Activated CD4-positive, alpha-beta memory T cell treated with anti-CD3 and anti-CD28 coated beads, Interleukin-2, amount 10 ng/mL, durations not matched to agents 7 days and 5 days (primary cell): ENCODE results near the gene USP9X. TPM values are rescaled to one million over a fixed set of nuclear protein-coding genes. Genes with fewer than 3 reads are reported as not detected.
"Not testable (repeated sequence)": the region's sequence is repeated elsewhere in the genome, so short reads cannot be mapped to it uniquely, and the experiment has no call there.

Experiments
- CTCF ChIA-PET: fragments of 350-600 bp; sonication (Branson Sonifier 250); formaldehyde crosslinking; loops from one replicate; lab custom pipeline; 2021; ENCODE audit warnings: antibody characterized with exemption, inconsistent platforms; lab: Charles Lee
- POLR2A ChIA-PET: fragments of 350-600 bp; sonication (Branson Sonifier 250); formaldehyde crosslinking; loops from one replicate; lab custom pipeline; 2021; ENCODE audit warnings: antibody characterized with exemption; lab: Charles Lee
- DNase-seq: peaks from one replicate; pipeline ENCODE4 v3.0.0-alpha.2; 2020
- H3K27ac Mint-ChIP-seq: one replicate; pipeline ENCODE4 v1.8.0; 2021; ENCODE audit warnings: mild to moderate bottlenecking, mixed read lengths
- H3K27me3 Mint-ChIP-seq: one replicate; pipeline ENCODE4 v1.8.0; 2021; ENCODE audit warnings: mixed read lengths
- H3K36me3 Mint-ChIP-seq: one replicate; pipeline ENCODE4 v1.8.0; 2021; ENCODE audit warnings: low read depth, mixed read lengths
- H3K4me1 Mint-ChIP-seq: one replicate; pipeline ENCODE4 v1.8.0; 2021; ENCODE audit warnings: mixed read lengths
- H3K4me3 Mint-ChIP-seq: one replicate; pipeline ENCODE4 v1.8.0; 2021; ENCODE audit warnings: mild to moderate bottlenecking, mixed read lengths
- H3K9me3 Mint-ChIP-seq: one replicate; pipeline ENCODE4 v1.8.0; 2021; ENCODE audit warnings: mixed read lengths
- total RNA-seq, 2 experiments: library from RNA; stranded (reverse); gene quantifications; one replicate each; pipeline ENCODE4 v1.2.3, GENCODE V29; 2021

The USP9X gene
- total RNA-seq, 2 experiments from 2014 or later = 43.9 to 45.9 TPM

GRCh38 chrX:41184312-41184711 lies 99.1 kb downstream of the USP9X start:
- Mint-ChIP-seq H3K36me3 (peaks cover 48% of the 10 kb centered on the region), H3K4me3 (no peak overlapping the region), H3K9me3 (no peaks in the 10 kb centered on the region), H3K4me1 (peaks cover 27% of the 10 kb centered on the region), H3K27me3 (no peaks in the 10 kb centered on the region), H3K27ac (peak overlapping the region; percentile 57)
- ChIA-PET POLR2A (no interaction called here), CTCF (no interaction called here)
- no peak for DNase-seq

- H3K9me3 Mint-ChIP-seq, DNase-seq, POLR2A ChIA-PET, H3K27me3 Mint-ChIP-seq, CTCF ChIA-PET, H3K4me3 Mint-ChIP-seq, H3K27ac Mint-ChIP-seq: not testable (repeated sequence)
- Mint-ChIP-seq H3K36me3 (peaks cover 61% of the 10 kb centered on the region), H3K4me1 (peaks cover 13% of the 10 kb centered on the region)
Measured at GRCh38 chrX:41186946-41187345, 101.7 kb downstream of the USP9X start.

GRCh38 chrX:41189156-41189555 lies 103.9 kb downstream of the USP9X start:
- Mint-ChIP-seq H3K27me3 (no peaks in the 10 kb centered on the region), H3K36me3 (peaks cover 64% of the 10 kb centered on the region), H3K4me1 (peaks cover 3% of the 10 kb centered on the region), H3K9me3 (no peaks in the 10 kb centered on the region), H3K27ac (no peak overlapping the region), H3K4me3 (no peak overlapping the region)
- ChIA-PET POLR2A (no interaction called here), CTCF (no interaction called here)
- no peak for DNase-seq

- Mint-ChIP-seq H3K27ac (no peak overlapping the region), H3K27me3 (no peaks in the 10 kb centered on the region), H3K4me3 (no peak overlapping the region), H3K9me3 (no peaks in the 10 kb centered on the region), H3K4me1 (no peaks in the 10 kb centered on the region), H3K36me3 (peaks cover 54% of the 10 kb centered on the region)
- CTCF ChIA-PET = interaction anchor here (1.5 kb wide), 1 partner anchor 11 kb away, joined by 4 read pairs; no protein-coding TSS in a partner anchor
- POLR2A ChIA-PET = no interaction called here
- DNase-seq = no peak
Measured at GRCh38 chrX:41192880-41193279, 107.6 kb downstream of the USP9X start.

GRCh38 chrX:41198410-41198809 lies 113.2 kb downstream of the USP9X start:
- Mint-ChIP-seq H3K27ac (no peak overlapping the region), H3K27me3 (no peaks in the 10 kb centered on the region), H3K9me3 (peaks cover 3% of the 10 kb centered on the region), H3K4me1 (peaks cover 2% of the 10 kb centered on the region), H3K4me3 (no peak overlapping the region), H3K36me3 (peaks cover 50% of the 10 kb centered on the region)
- ChIA-PET POLR2A (no interaction called here), CTCF (no interaction called here)
- DNase-seq = no peak

GRCh38 chrX:41200785-41201184 lies 115.5 kb downstream of the USP9X start:
- ChIA-PET POLR2A (no interaction called here), CTCF (no interaction called here)
- H3K9me3 Mint-ChIP-seq = peaks cover 11% of the 10 kb centered on the region
- no peak for DNase-seq
- H3K27me3 Mint-ChIP-seq = no peaks in the 10 kb centered on the region
- H3K4me3 Mint-ChIP-seq = no peak overlapping the region
- peaks cover 63% of the 10 kb centered on the region for H3K36me3 Mint-ChIP-seq
- no peak overlapping the region for H3K27ac Mint-ChIP-seq
- H3K4me1 Mint-ChIP-seq = peaks cover 2% of the 10 kb centered on the region

- peaks cover 68% of the 10 kb centered on the region for H3K36me3 Mint-ChIP-seq
- peaks cover 24% of the 10 kb centered on the region for H3K9me3 Mint-ChIP-seq
Measured at GRCh38 chrX:41209853-41210252, 124.6 kb downstream of the USP9X start.

GRCh38 chrX:41224605-41225004 lies 139.4 kb downstream of the USP9X start:
- peaks cover 58% of the 10 kb centered on the region for H3K36me3 Mint-ChIP-seq
- ChIA-PET POLR2A (no interaction called here), CTCF (no interaction called here)
- DNase-seq = no peak
- no peak overlapping the region for H3K27ac Mint-ChIP-seq
- no peak overlapping the region for H3K4me3 Mint-ChIP-seq
- no peaks in the 10 kb centered on the region for H3K9me3 Mint-ChIP-seq
- H3K4me1 Mint-ChIP-seq = no peaks in the 10 kb centered on the region
- H3K27me3 Mint-ChIP-seq = no peaks in the 10 kb centered on the region

More at GRCh38 chrX:41209853-41210252, 124.6 kb downstream of the USP9X start:
- H3K4me1 Mint-ChIP-seq = no peaks in the 10 kb centered on the region
- ChIA-PET POLR2A (no interaction called here), CTCF (no interaction called here)
- H3K27ac Mint-ChIP-seq = no peak overlapping the region
- H3K27me3 Mint-ChIP-seq = no peaks in the 10 kb centered on the region
- DNase-seq = no peak
- H3K4me3 Mint-ChIP-seq = no peak overlapping the region

- no peak for DNase-seq
- H3K27me3 Mint-ChIP-seq = no peaks in the 10 kb centered on the region
- POLR2A ChIA-PET = no interaction called here
- H3K9me3 Mint-ChIP-seq = no peaks in the 10 kb centered on the region
- H3K4me1 Mint-ChIP-seq = peaks cover 9% of the 10 kb centered on the region
- no peak overlapping the region for H3K27ac Mint-ChIP-seq
- no peak overlapping the region for H3K4me3 Mint-ChIP-seq
- H3K36me3 Mint-ChIP-seq = peaks cover 29% of the 10 kb centered on the region
- CTCF ChIA-PET = no interaction called here
Measured at GRCh38 chrX:41233988-41234387, 148.7 kb downstream of the USP9X start.

GRCh38 chrX:41234471-41234870 lies 149.2 kb downstream of the USP9X start:
- CTCF ChIA-PET, H3K4me3 Mint-ChIP-seq, H3K27me3 Mint-ChIP-seq, DNase-seq, H3K9me3 Mint-ChIP-seq, H3K4me1 Mint-ChIP-seq, H3K27ac Mint-ChIP-seq, POLR2A ChIA-PET: not testable (repeated sequence)
- H3K36me3 Mint-ChIP-seq = peaks cover 25% of the 10 kb centered on the region

GRCh38 chrX:41234962-41235361 lies 149.7 kb downstream of the USP9X start:
- Mint-ChIP-seq H3K9me3 (no peaks in the 10 kb centered on the region), H3K4me3 (no peak overlapping the region), H3K27ac (no peak overlapping the region), H3K4me1 (peaks cover 9% of the 10 kb centered on the region), H3K27me3 (no peaks in the 10 kb centered on the region), H3K36me3 (peaks cover 22% of the 10 kb centered on the region)
- POLR2A ChIA-PET = no interaction called here
- CTCF ChIA-PET = no interaction called here
- DNase-seq = no peak

GRCh38 chrX:41236629-41237028 lies 151.4 kb downstream of the USP9X start:
- CTCF ChIA-PET = no interaction called here
- H3K27ac Mint-ChIP-seq = no peak overlapping the region

GRCh38 chrX:41240509-41240908 lies 155.3 kb downstream of the USP9X start:
- Mint-ChIP-seq H3K4me3 (no peak overlapping the region), H3K36me3 (no peaks in the 10 kb centered on the region), H3K27ac (no peak overlapping the region), H3K9me3 (no peaks in the 10 kb centered on the region), H3K4me1 (peaks cover 9% of the 10 kb centered on the region), H3K27me3 (no peaks in the 10 kb centered on the region)
- ChIA-PET POLR2A (no interaction called here), CTCF (no interaction called here)
- DNase-seq = no peak

More at GRCh38 chrX:41236629-41237028, 151.4 kb downstream of the USP9X start:
- no peaks in the 10 kb centered on the region for H3K27me3 Mint-ChIP-seq
- H3K9me3 Mint-ChIP-seq = no peaks in the 10 kb centered on the region
- H3K4me3 Mint-ChIP-seq = no peak overlapping the region
- peaks cover 9% of the 10 kb centered on the region for H3K4me1 Mint-ChIP-seq
- DNase-seq = no peak
- peaks cover 15% of the 10 kb centered on the region for H3K36me3 Mint-ChIP-seq
- POLR2A ChIA-PET = no interaction called here

GRCh38 chrX:41241962-41242361 lies 156.7 kb downstream of the USP9X start:
- Mint-ChIP-seq H3K4me3 (no peak overlapping the region), H3K9me3 (no peaks in the 10 kb centered on the region), H3K36me3 (no peaks in the 10 kb centered on the region), H3K27ac (no peak overlapping the region), H3K4me1 (peaks cover 5% of the 10 kb centered on the region), H3K27me3 (peaks cover 1% of the 10 kb centered on the region)
- POLR2A ChIA-PET = no interaction called here
- DNase-seq = no peak
- CTCF ChIA-PET = interaction anchor here (0.6 kb wide), 1 partner anchor 131 kb away, joined by 4 read pairs; no protein-coding TSS in a partner anchor
